Superior temporal gyrus (tissue), 1 donor: Measurements from ENCODE around the gene FABP3.

Experiments used
- DNase-seq: peaks from one replicate; pipeline ENCODE4 v3.0.0-alpha.2; 2016; ENCODE audit errors: extremely low spot score

The FABP3 gene

GRCh38 chr1:31315902-31316301 lies 57.0 kb downstream of the FABP3 start:
- DNase-seq = no peak
